Karpas-422 (cell line): Measurements from ENCODE around the gene UBASH3A. TPM values are rescaled to one million over a fixed set of nuclear protein-coding genes. Genes with fewer than 3 reads are reported as not detected.

Experiments
- DNase-seq: peaks from one replicate; pipeline ENCODE4 v3.0.0-alpha.2; 2015
- H2AFZ ChIP-seq: fragments of 200-600 bp; sonication (generic); 2 replicates; pipeline ENCODE4 v1.6.1; 2014; ENCODE audit warnings: antibody characterized with exemption, low read length, mixed read lengths
- H3K27ac ChIP-seq: fragments of 200-600 bp; sonication (generic); 2 replicates; pipeline ENCODE4 v1.5.1; 2014; ENCODE audit warnings: mild to moderate bottlenecking, low read length, moderate library complexity
- H3K27me3 ChIP-seq: fragments of 200-600 bp; sonication (generic); 2 replicates; pipeline ENCODE4 v1.6.1; 2014; ENCODE audit warnings: low read length, mixed read lengths
- H3K36me3 ChIP-seq: fragments of 200-600 bp; sonication (generic); 2 replicates; pipeline ENCODE4 v1.6.1; 2014; ENCODE audit warnings: low read length, mixed read lengths; ENCODE audit not compliant: insufficient read depth
- H3K4me1 ChIP-seq: fragments of 200-600 bp; sonication (generic); 2 replicates; pipeline ENCODE4 v1.6.1; 2014; ENCODE audit warnings: mild to moderate bottlenecking, low read length, mixed read lengths
- H3K4me2 ChIP-seq: fragments of 200-600 bp; sonication (generic); 2 replicates; pipeline ENCODE4 v1.6.1; 2014; ENCODE audit warnings: low read length, low read depth, mild to moderate bottlenecking; ENCODE audit not compliant: poor library complexity, severe bottlenecking
- H3K4me3 ChIP-seq: fragments of 200-600 bp; sonication (generic); 2 replicates; pipeline ENCODE4 v1.5.1; 2014; ENCODE audit warnings: mild to moderate bottlenecking, antibody characterized with exemption, low read length, mixed read lengths
- H3K79me2 ChIP-seq: fragments of 200-600 bp; sonication (generic); 2 replicates; pipeline ENCODE4 v1.6.1; 2014; ENCODE audit warnings: mild to moderate bottlenecking, low read length, mixed read lengths
- H3K9ac ChIP-seq: fragments of 200-600 bp; sonication (generic); 2 replicates; pipeline ENCODE4 v1.6.0; 2014; ENCODE audit warnings: low read length
- H3K9me2 ChIP-seq: fragments of 200-600 bp; sonication (generic), shearing (Covaris generic); replicated peaks from 2 replicates; pipeline ENCODE4 v1.6.0; 2014; ENCODE audit warnings: mild to moderate bottlenecking, low read length, moderate library complexity; ENCODE audit not compliant: insufficient read depth
- H3K9me3 ChIP-seq: fragments of 300-700, 200-600 bp; sonication (generic); 2 replicates; pipeline ENCODE4 v1.6.1; 2014; ENCODE audit warnings: low read length, mixed read lengths
- H4K20me1 ChIP-seq: fragments of 200-600 bp; sonication (generic); 2 replicates; pipeline ENCODE4 v1.6.1; 2014; ENCODE audit warnings: mild to moderate bottlenecking, antibody characterized with exemption, low read length, low read depth; ENCODE audit not compliant: insufficient read depth
- total RNA-seq: library from RNA; depleted of rRNA; stranded (reverse); fragments of >200 nt; shearing (Covaris generic); gene quantifications from 2 replicates; pipeline ENCODE4 v1.2.3, GENCODE V29; 2014; ENCODE audit warnings: low replicate concordance

The UBASH3A gene
- total RNA-seq, 1 experiment from 2014 or later = not detected

DNA sequence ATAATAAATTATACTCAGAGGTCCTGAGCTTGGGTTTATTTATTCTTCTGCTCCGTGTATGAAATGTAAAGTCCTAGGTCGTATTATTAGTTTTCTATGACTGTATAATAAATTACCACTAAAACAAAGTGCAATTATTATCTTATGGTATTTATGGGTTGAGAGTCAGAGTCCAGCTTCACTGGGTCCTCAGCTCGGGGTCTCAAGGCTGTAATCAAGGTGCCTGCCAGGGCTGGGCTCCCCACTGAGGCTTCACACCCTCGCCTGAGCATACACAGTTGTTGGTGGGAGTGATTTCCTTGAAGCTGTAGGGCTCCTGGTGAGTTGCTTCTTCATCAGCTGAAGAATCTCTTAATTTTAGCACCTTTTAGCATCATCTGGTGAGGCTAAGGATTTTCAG is 15.2 kb downstream of the UBASH3A start:
- Histone ChIP-seq H3K9me2 (no peaks in the 10 kb centered on the region), H3K79me2 (no peaks in the 10 kb centered on the region), H3K4me2 (no peak overlapping the region), H3K36me3 (no peaks in the 10 kb centered on the region), H3K9ac (no peak overlapping the region), H3K9me3 (no peaks in the 10 kb centered on the region), H3K27ac (no peak overlapping the region), H3K27me3 (0 out of 2 replicates have a peak, but pooled peaks cover 4% of the 10 kb centered on the region), H2AFZ (no peak overlapping the region), H4K20me1 (no peaks in the 10 kb centered on the region), H3K4me3 (no peak overlapping the region), H3K4me1 (peaks cover 7% of the 10 kb centered on the region)
- DNase-seq = no peak

DNA sequence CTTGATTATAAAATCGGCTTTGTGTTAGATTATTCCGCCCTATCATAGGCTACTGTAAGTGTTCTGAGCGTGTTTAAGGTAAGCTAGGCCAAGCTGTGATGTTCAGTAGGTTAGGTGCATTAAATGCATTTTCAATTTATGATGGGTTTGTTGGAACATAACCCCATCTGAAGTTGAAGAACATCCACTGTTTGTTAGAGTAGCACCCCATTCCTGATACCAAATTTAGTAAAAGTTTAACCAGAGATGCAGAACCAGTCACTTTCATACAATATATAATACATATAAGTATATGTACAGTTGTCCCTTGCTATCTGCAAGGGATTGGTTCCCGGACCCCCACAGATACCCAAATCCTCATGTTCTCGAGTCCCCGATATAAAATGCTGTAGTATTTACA is 16.1 kb downstream of the UBASH3A start:
- no peak for DNase-seq
- peaks cover 7% of the 10 kb centered on the region for H3K4me1 ChIP-seq

DNA sequence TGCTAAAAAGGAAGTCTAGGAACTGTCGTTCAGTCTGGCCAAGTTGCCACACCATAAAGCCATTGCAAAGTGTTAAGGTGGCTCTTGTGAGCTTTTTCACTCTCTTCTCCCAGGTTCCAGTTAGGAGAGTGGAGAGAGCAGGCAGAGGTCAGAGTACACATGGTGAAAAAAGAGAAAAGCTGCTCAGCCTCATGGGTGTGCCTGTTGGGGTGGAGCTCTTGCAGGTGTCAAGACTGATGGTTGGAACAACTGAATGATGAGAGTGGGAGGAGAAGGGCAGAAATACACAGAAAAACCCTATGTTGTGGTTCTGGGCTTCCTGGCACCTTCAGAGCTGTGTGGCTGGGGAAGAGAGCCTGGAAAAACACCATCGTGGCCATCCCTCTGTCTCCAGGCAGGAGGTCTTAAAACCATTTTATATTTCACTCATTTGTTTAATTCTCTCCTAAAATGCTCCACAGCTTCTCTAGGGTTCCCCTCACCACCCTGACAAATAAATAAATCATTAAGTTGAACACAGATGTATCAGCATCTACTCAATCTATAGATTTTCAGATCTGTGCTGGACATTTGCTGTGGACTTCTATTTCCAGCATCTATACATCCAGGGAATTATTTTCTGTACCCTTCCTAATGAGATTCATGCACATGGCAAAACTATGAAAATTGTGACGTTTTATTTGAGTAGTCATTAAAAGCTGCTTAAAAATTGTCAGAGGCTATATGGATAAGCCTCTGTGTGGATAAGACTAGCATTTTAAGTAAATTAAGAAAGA is 17.5 kb downstream of the UBASH3A start:
- no peaks in the 10 kb centered on the region for H3K9me2 ChIP-seq
- H3K4me1 ChIP-seq = 0 out of 2 replicates have a peak, but pooled peaks cover 3% of the 10 kb centered on the region
- no peak for DNase-seq
- H3K4me3 ChIP-seq = no peak overlapping the region
- no peaks in the 10 kb centered on the region for H3K9me3 ChIP-seq
- H3K9ac ChIP-seq = no peak overlapping the region
- H3K36me3 ChIP-seq = no peaks in the 10 kb centered on the region
- no peak overlapping the region for H3K27ac ChIP-seq
- 0 out of 2 replicates have a peak, but pooled peaks cover 4% of the 10 kb centered on the region for H3K27me3 ChIP-seq
- no peaks in the 10 kb centered on the region for H3K79me2 ChIP-seq
- H4K20me1 ChIP-seq = no peaks in the 10 kb centered on the region
- H3K4me2 ChIP-seq = no peak overlapping the region
- no peak overlapping the region for H2AFZ ChIP-seq

More for the DNA sequence above, 16.1 kb downstream of the UBASH3A start:
- no peaks in the 10 kb centered on the region for H3K9me2 ChIP-seq
- no peak overlapping the region for H2AFZ ChIP-seq
- H3K36me3 ChIP-seq = no peaks in the 10 kb centered on the region
- H3K9ac ChIP-seq = no peak overlapping the region
- H3K4me2 ChIP-seq = no peak overlapping the region
- H3K27me3 ChIP-seq = 0 out of 2 replicates have a peak, but pooled peaks cover 4% of the 10 kb centered on the region
- H3K27ac ChIP-seq = no peak overlapping the region
- H3K79me2 ChIP-seq = no peaks in the 10 kb centered on the region
- H3K9me3 ChIP-seq = no peaks in the 10 kb centered on the region
- no peaks in the 10 kb centered on the region for H4K20me1 ChIP-seq
- H3K4me3 ChIP-seq = no peak overlapping the region

DNA sequence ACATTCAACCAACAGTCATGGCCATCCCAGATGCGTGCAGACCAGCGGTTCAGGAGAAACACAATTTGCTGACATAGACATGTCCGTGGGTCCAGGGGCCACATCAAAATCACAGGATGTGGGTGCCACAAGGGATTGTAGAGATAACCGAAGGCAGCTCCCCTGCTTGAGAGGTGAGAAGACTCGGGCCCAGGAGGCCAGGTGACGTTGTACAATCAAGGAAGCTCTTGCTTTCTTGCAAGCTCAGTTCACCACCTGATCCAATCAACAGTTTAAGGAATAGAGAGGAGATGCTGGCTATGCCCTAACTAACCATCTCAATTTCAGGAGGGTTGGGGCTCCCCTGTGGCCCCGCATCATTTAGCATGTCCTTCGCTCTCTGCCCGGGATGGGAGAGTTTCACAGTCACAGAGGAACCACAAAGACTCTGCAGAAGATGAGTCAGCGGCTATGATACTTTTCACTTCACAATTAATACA is 19.5 kb downstream of the UBASH3A start:
- Histone ChIP-seq H4K20me1 (no peaks in the 10 kb centered on the region), H3K27me3 (0 out of 2 replicates have a peak, but pooled peaks cover 4% of the 10 kb centered on the region), H3K27ac (no peak overlapping the region), H3K9ac (no peak overlapping the region), H3K4me1 (0 out of 2 replicates have a peak, but pooled peaks cover 3% of the 10 kb centered on the region), H3K4me3 (no peak overlapping the region), H3K36me3 (no peaks in the 10 kb centered on the region), H3K9me3 (no peaks in the 10 kb centered on the region), H3K4me2 (no peak overlapping the region), H2AFZ (no peak overlapping the region), H3K79me2 (no peaks in the 10 kb centered on the region), H3K9me2 (no peaks in the 10 kb centered on the region)
- no peak for DNase-seq

DNA sequence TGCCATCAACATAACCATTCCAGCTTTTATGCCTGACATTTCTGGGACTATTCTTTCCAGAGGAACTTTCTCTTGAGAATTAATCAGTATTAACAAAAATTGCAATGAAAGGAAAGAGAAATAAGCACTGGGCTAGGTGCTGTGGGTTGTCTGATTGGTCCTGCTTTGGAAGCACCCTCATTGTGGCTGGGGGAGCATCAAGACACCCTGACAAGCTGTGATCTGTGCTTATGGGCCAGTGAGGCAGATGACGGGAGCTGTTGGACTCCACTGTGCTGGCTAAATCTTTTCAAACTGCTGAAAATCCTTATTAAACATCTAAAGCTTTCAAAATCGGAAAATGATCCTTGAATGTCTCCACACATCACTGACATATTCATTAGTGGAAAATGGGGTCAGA is 20.0 kb downstream of the UBASH3A start:
- Histone ChIP-seq H3K27me3 (0 out of 2 replicates have a peak, but pooled peaks cover 4% of the 10 kb centered on the region), H4K20me1 (no peaks in the 10 kb centered on the region), H3K27ac (no peak overlapping the region), H3K79me2 (no peaks in the 10 kb centered on the region), H3K9me3 (no peaks in the 10 kb centered on the region), H3K9ac (no peak overlapping the region), H2AFZ (no peak overlapping the region), H3K36me3 (no peaks in the 10 kb centered on the region), H3K9me2 (no peaks in the 10 kb centered on the region), H3K4me1 (0 out of 2 replicates have a peak, but pooled peaks cover 3% of the 10 kb centered on the region), H3K4me2 (no peak overlapping the region), H3K4me3 (no peak overlapping the region)
- no peak for DNase-seq

DNA sequence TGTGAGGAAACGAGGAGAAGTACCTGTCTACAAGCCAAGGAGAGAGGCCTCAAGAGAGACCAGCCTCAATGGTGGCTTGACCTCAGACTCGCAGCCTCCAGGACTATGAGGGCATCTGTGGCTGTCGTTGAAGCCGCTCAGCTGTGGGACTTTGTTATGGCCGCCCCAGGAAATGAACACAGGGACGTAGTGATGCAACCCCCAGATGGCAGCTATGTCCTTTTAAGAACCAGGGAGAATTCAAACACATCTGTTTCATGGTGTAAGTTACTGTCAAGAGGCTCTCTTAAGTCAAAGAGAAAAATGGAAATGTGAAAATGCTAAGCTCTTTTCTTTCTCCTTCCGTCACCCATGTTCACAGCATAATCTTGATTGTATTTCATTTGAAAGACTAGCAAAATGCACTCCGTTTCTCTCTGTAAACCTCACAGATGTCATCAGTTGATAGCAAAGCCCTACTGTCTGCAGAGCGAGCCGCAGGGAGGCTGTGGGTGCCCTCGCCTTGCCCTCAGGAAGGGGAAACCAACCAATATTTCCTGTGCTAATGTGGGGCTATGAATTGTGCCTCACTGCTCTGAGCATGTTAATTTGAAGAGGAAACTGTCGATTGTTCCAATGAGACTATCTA is 21.3 kb downstream of the UBASH3A start:
- no peaks in the 10 kb centered on the region for H3K9me2 ChIP-seq
- H3K4me2 ChIP-seq = no peak overlapping the region
- H2AFZ ChIP-seq = no peak overlapping the region
- no peak for DNase-seq
- no peaks in the 10 kb centered on the region for H3K79me2 ChIP-seq
- no peaks in the 10 kb centered on the region for H3K9me3 ChIP-seq
- H3K27me3 ChIP-seq = no peaks in the 10 kb centered on the region
- no peak overlapping the region for H3K9ac ChIP-seq
- H3K36me3 ChIP-seq = no peaks in the 10 kb centered on the region
- no peaks in the 10 kb centered on the region for H4K20me1 ChIP-seq
- no peak overlapping the region for H3K4me3 ChIP-seq
- no peak overlapping the region for H3K27ac ChIP-seq
- 0 out of 2 replicates have a peak, but pooled peaks cover 3% of the 10 kb centered on the region for H3K4me1 ChIP-seq

DNA sequence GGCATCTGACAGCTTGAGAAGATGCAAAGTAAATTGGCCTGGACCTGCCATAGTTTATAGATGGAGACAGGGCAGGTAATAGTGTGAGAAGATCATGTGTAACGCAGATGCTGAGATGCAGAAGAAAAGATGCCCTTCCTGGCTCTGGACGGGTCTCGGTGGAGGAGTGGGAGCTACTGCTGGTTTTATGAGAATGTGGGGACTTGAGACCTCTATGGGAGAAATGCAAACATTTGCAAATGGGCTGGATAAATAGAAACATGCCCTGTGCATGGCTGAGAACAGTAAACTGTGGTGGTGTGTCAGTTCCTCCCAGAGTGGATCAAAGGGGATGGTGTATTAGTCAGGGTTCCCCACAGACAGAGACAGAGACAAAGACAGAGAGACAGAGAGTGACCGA is 21.9 kb downstream of the UBASH3A start:
- Histone ChIP-seq H3K9me2 (no peaks in the 10 kb centered on the region), H3K36me3 (no peaks in the 10 kb centered on the region), H3K27ac (no peak overlapping the region), H3K4me1 (0 out of 2 replicates have a peak, but pooled peaks cover 3% of the 10 kb centered on the region), H4K20me1 (no peaks in the 10 kb centered on the region), H3K4me2 (no peak overlapping the region), H3K27me3 (no peaks in the 10 kb centered on the region), H3K9me3 (no peaks in the 10 kb centered on the region), H3K79me2 (no peaks in the 10 kb centered on the region), H3K4me3 (no peak overlapping the region), H3K9ac (no peak overlapping the region), H2AFZ (no peak overlapping the region)
- no peak for DNase-seq

DNA sequence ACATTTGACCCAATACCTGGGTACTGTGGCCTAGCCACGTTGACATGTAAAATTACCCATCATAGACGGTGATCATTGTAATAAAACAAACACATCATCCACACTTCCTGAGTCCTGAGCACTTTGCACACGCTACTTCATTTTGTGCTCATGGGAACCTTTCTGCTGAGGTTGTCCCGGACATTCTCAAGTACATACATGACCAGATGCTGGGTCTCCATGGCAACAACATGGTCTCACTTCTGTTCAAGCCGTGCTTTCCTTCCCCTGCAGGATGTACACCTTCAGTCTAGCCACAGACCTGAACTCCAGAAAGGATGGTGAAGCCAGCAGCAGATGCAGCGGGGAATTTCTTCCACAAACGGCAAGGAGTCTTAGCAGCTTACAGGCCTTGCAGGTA is 22.7 kb downstream of the UBASH3A start:
- H3K4me3 ChIP-seq = no peak overlapping the region
- H3K36me3 ChIP-seq = no peaks in the 10 kb centered on the region
- H3K4me1 ChIP-seq = 0 out of 2 replicates have a peak, but pooled peaks cover 3% of the 10 kb centered on the region
- DNase-seq = no peak
- no peaks in the 10 kb centered on the region for H4K20me1 ChIP-seq
- no peaks in the 10 kb centered on the region for H3K79me2 ChIP-seq
- H2AFZ ChIP-seq = no peak overlapping the region
- no peak overlapping the region for H3K9ac ChIP-seq
- H3K9me3 ChIP-seq = no peaks in the 10 kb centered on the region
- H3K27ac ChIP-seq = no peak overlapping the region
- no peak overlapping the region for H3K4me2 ChIP-seq
- H3K9me2 ChIP-seq = no peaks in the 10 kb centered on the region
- H3K27me3 ChIP-seq = no peaks in the 10 kb centered on the region
